GM23248 (cell line): ENCODE results near the gene ABCG8. TPM values are rescaled to one million over a fixed set of nuclear protein-coding genes. Genes with fewer than 3 reads are reported as not detected.

Experiments
- DNase-seq: peaks from one replicate; pipeline ENCODE4 v3.0.0-alpha.2; 2015
- H2AFZ ChIP-seq: fragments of 200-600 bp; sonication (generic); 2 replicates; pipeline ENCODE4 v1.6.1; 2016; ENCODE audit warnings: antibody characterized with exemption
- H3F3A ChIP-seq: fragments of 200-600 bp; sonication (generic); 2 replicates; pipeline ENCODE4 v1.6.1; 2016; ENCODE audit warnings: mild to moderate bottlenecking, antibody characterized with exemption, mixed run types; ENCODE audit not compliant: insufficient read depth
- H3K27ac ChIP-seq: fragments of 200-600 bp; sonication (generic); 2 replicates; pipeline ENCODE4 v1.5.1; 2016; ENCODE audit warnings: mild to moderate bottlenecking
- H3K27me3 ChIP-seq: fragments of 200-600 bp; sonication (generic); replicated peaks from 2 replicates; pipeline ENCODE4 v1.6.1; 2016; ENCODE audit warnings: mild to moderate bottlenecking; ENCODE audit not compliant: insufficient read depth
- H3K36me3 ChIP-seq: fragments of 200-600 bp; sonication (generic); 2 replicates; pipeline ENCODE4 v1.6.1; 2016; ENCODE audit warnings: low read depth, mild to moderate bottlenecking
- H3K4me1 ChIP-seq: fragments of 200-600 bp; sonication (generic); 2 replicates; pipeline ENCODE4 v1.6.1; 2016; ENCODE audit warnings: mild to moderate bottlenecking; ENCODE audit not compliant: insufficient read depth
- H3K4me2 ChIP-seq: fragments of 200-600 bp; sonication (generic); one replicate; pipeline ENCODE4 v1.6.1; 2016; ENCODE audit warnings: mild to moderate bottlenecking; ENCODE audit not compliant: unreplicated experiment
- H3K4me3 ChIP-seq: fragments of 200-600 bp; sonication (generic); 2 replicates; pipeline ENCODE4 v1.5.1; 2016; ENCODE audit warnings: mild to moderate bottlenecking
- H3K79me2 ChIP-seq: fragments of 200-600 bp; sonication (generic); 2 replicates; pipeline ENCODE4 v1.6.1; 2016; ENCODE audit warnings: mild to moderate bottlenecking; ENCODE audit not compliant: insufficient read depth
- H3K9ac ChIP-seq: fragments of 200-600 bp; sonication (generic); 2 replicates; pipeline ENCODE4 v1.6.1; 2016; ENCODE audit warnings: mild to moderate bottlenecking
- H3K9me2 ChIP-seq: fragments of 200-600 bp; sonication (generic); 2 replicates; pipeline ENCODE4 v1.6.1; 2016; ENCODE audit warnings: mixed run types, mild to moderate bottlenecking, moderate library complexity; ENCODE audit not compliant: insufficient read depth
- H3K9me3 ChIP-seq: fragments of 200-600 bp; sonication (generic); one replicate; pipeline ENCODE4 v1.6.1; 2017; ENCODE audit warnings: low read depth
- H4K20me1 ChIP-seq: fragments of 200-600 bp; sonication (generic); 2 replicates; pipeline ENCODE4 v1.6.0; 2016; ENCODE audit not compliant: insufficient read depth
- EZH2 ChIP-seq: fragments of 200-600 bp; sonication (generic); IDR thresholded peaks from 2 replicates; pipeline ENCODE4 v1.6.1; 2018; ENCODE audit warnings: antibody characterized with exemption, mild to moderate bottlenecking; ENCODE audit not compliant: insufficient read depth, poor library complexity, severe bottlenecking
- EZH2phosphoT487 ChIP-seq: fragments of 200-600 bp; sonication (generic); IDR thresholded peaks from 2 replicates; pipeline ENCODE4 v1.6.1; 2018; ENCODE audit warnings: antibody characterized with exemption, moderate library complexity, mild to moderate bottlenecking, low read depth; ENCODE audit not compliant: insufficient read depth
- WGBS, 2 experiments: methylation state at CpG; one replicate each; pipeline ENCODE4 v1.1.6; 2015 to 2017; ENCODE audit warnings: low lambda C conversion rate in 2 of 2, low coverage in 1 of 2; ENCODE audit errors: missing lambda C conversion rate in 2 of 2; 5-methylcytosine and 5-hydroxymethylcytosine counted together
- in situ Hi-C: fragments of 300-500 bp; cut with MboI; formaldehyde crosslinking; loops from 2 replicates; pipeline ENCODE4 v1.15.0; 2020
- polyA plus RNA-seq: library from polyadenylated mRNA; unstranded; fragments of >200 nt; fragmentation: Nextera tagmentation; extraction: Ambion mirVana; gene quantifications from 2 replicates; pipeline ENCODE4 v1.2.1, GENCODE V29; 2016
- total RNA-seq: library from RNA; depleted of rRNA; stranded (reverse); fragments of >200 nt; shearing (Covaris generic); gene quantifications from 2 replicates; pipeline ENCODE4 v1.2.3, GENCODE V29; 2014; rRNA removed

ABCG8 gene
- total RNA-seq (not detected in 2 replicates), polyA plus RNA-seq (0.04 TPM in 1 of 2 replicates, not detected in the other)

DNA sequence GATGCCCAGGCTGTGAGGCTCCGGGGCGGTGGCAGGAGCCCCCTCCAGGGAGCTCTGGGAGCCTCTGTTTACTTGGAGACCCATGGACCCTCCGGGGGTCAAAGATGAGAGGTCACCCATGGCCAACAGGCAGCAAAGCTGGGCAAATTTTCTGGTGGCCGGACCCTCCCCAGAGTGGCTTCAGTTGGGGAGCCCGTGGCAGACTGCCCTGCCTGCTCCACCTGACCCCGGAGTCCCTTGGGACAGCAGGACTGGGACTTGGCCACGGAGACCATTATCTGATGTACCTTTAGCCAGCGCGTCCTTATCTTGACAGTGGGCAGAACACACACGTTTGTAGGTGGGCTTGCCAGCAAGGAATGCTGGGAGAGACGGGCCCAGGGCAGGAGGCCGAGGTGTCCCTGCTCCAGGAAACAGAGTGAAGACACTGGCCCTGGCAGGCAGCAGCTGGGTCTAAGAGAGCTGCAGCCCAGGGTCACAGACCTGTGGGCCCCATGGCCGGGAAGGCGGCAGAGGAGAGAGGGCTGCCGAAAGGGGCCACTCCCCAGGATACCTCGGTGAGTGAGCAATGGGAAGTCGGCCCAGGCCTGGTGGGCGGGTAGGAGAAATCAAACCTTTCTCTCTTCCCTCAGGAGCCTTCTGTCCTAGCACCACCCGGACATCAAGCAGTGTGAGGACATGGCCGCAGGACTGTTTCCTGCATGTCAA is at the start of gene ABCG8, which contains the start of gene ABCG5:
ABCG8 (plus strand) TSS at position 412 of the 708 bp plus-strand sequence; CDS start at position 495, 83 bp downstream.
ABCG5 (minus strand) TSS at position 280 of the 708 bp plus-strand sequence; CDS start at position 120, 160 bp downstream.
- no peak for DNase-seq
- no peaks in the 10 kb centered on the region for H3K9me2 ChIP-seq
- no peak for TF ChIP-seq EZH2
- no peak for TF ChIP-seq EZH2phosphoT487
- H3F3A ChIP-seq, result no peaks in the 10 kb centered on the region
- H3K9me3 ChIP-seq, result no peaks in the 10 kb centered on the region
- no peak within 1 kb of the TSS for H3K4me3 ChIP-seq
- no peak within 1 kb of the TSS for H3K4me2 ChIP-seq
- in situ Hi-C loops, result no loop called here
- no peaks in the 10 kb centered on the region for H3K36me3 ChIP-seq
- no peaks in the 10 kb centered on the region for H3K4me1 ChIP-seq
- no peak within 1 kb of the TSS for H2AFZ ChIP-seq
- H4K20me1 ChIP-seq, result no peaks in the 10 kb centered on the region
- H3K79me2 ChIP-seq, result no peaks in the 10 kb centered on the region
- H3K27ac ChIP-seq, result no peak within 1 kb of the TSS
- peaks cover 21% of the 10 kb centered on the region; the same call in 1 of the 2 replicates for H3K27me3 ChIP-seq
- no peak within 1 kb of the TSS for H3K9ac ChIP-seq
- WGBS, 2 experiments, result 71 to 74% methylated on average over 18 to 20 of the region's 20 CpGs

DNA sequence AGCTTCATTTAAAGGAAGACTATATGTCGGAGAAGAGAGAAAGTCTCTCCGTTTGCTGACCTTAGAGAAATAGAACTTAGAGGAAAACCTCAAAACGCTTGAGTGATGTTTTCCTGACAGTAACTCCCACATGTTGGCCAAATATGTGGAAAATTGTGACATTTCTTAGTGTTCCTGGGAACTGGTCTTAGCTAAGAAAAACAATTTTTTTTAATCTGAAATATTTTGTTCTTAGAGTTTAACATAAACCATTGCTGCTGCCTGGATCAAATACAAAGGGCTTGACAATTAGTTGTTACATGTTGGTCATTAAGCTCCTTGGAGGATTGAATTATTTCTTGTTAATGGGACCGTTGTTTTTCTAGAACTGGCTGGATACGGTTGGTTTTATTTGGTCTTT is 48.6 kb upstream of the ABCG8 start:
- Histone ChIP-seq H4K20me1 (no peaks in the 10 kb centered on the region), H3K4me3 (no peak overlapping the region), H3K9me3 (no peaks in the 10 kb centered on the region), H3K4me2 (no peak overlapping the region), H3K9me2 (no peaks in the 10 kb centered on the region; the same call in 1 of the 2 replicates), H3K27ac (no peak overlapping the region), H3K4me1 (no peaks in the 10 kb centered on the region), H3K79me2 (no peaks in the 10 kb centered on the region), H3K36me3 (peaks cover 8% of the 10 kb centered on the region), H3F3A (no peaks in the 10 kb centered on the region), H3K27me3 (no peaks in the 10 kb centered on the region), H2AFZ (no peak overlapping the region), H3K9ac (no peak overlapping the region)
- no peak for DNase-seq
- in situ Hi-C loops, result no loop called here
- TF ChIP-seq EZH2phosphoT487, result no peak
- TF ChIP-seq EZH2, result no peak
- WGBS, 2 experiments, result 30 to 31% methylated on average over 5 of the region's 5 CpGs

DNA sequence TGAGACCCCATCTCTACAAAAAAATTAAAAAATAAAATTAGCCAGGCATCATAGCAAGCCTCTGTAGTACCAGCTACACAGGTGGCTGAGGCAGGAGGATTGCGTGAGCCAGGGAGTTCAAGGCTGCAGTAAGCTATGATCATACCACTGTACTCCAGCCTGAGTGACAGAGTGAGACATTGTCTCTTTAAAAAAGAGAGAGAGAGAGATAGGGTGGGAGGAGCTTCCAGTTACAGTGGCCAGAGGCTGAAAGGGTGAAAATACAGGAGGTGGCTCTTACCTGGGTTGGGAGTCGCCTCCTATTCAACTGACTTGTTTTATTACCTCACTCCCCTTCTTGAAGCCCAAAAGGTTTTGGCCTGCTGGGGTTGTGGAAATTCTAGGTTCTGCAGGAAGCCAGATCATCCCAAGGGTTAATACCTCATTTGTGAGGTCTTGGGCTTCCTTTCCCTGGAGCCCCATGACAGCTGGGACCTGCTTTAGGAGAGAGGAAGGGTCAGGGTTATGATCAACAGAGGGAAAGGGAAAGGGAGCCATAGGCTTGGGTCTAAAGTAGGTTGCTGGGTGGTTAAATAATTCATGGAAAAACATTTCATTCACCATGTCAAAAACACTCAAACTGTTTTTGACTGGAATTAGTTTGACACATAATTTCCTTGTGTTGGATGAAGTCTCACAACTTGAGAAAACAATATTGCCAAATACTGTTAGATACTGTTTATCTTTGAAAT is 47.6 kb upstream of the ABCG8 start:
- Histone ChIP-seq H3K4me1 (no peaks in the 10 kb centered on the region), H3K79me2 (no peaks in the 10 kb centered on the region), H3K4me2 (no peak overlapping the region), H2AFZ (no peak overlapping the region), H3K9ac (no peak overlapping the region), H3K27ac (no peak overlapping the region), H3F3A (no peaks in the 10 kb centered on the region), H3K4me3 (no peak overlapping the region), H3K9me3 (no peaks in the 10 kb centered on the region), H3K9me2 (no peaks in the 10 kb centered on the region; the same call in 1 of the 2 replicates), H3K36me3 (peaks cover 14% of the 10 kb centered on the region), H4K20me1 (no peaks in the 10 kb centered on the region), H3K27me3 (no peaks in the 10 kb centered on the region)
- in situ Hi-C loops, result no loop called here
- TF ChIP-seq EZH2, result no peak
- no peak for TF ChIP-seq EZH2phosphoT487
- 94 to 97% methylated on average over 2 of the region's 2 CpGs for WGBS, 2 experiments
- DNase-seq, result no peak

DNA sequence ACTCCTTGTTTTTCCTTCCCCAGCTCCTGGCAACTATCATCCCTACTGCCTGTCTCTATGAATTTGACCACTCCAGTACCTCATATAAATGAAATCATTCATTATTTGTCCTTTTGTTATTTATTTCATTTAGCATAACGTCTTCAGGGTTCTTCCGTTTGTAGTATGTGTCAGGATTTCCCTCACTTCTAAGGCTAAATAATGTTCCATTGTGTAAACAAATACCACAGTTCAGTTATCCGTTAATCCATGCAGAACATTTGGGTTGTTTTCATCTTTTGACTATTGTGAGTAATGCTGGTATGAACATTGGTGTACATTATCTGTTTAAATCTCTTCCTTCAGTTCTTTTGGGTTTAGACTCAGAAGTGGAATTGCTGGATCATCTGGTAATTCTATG is 46.1 kb upstream of the ABCG8 start:
- Histone ChIP-seq H3K79me2 (no peaks in the 10 kb centered on the region), H3K4me2 (no peak overlapping the region), H2AFZ (no peak overlapping the region), H3K27me3 (no peaks in the 10 kb centered on the region), H3K9me2 (no peaks in the 10 kb centered on the region; the same call in 1 of the 2 replicates), H3F3A (no peaks in the 10 kb centered on the region), H3K36me3 (peaks cover 14% of the 10 kb centered on the region), H3K9ac (no peak overlapping the region), H3K9me3 (no peaks in the 10 kb centered on the region), H3K4me3 (no peak overlapping the region), H3K27ac (no peak overlapping the region), H3K4me1 (no peaks in the 10 kb centered on the region), H4K20me1 (no peaks in the 10 kb centered on the region)
- in situ Hi-C loops, result no loop called here
- no peak for DNase-seq
- TF ChIP-seq EZH2phosphoT487 (no peak), EZH2 (no peak)
- WGBS, 2 experiments, result 91 to 96% methylated on average over 3 of the region's 3 CpGs
